ENCODE data around the gene LCP2.

- TF ChIP-seq CTCF (conservative IDR thresholded peaks at IDR 0.05) (no peak), EZH2 (IDR thresholded peaks at IDR 0.05; ENCODE audit: low read depth) (no peak)
Observed at GRCh38 chr5:170313344-170313743, 15.8 kb upstream of the LCP2 start.
